Measurements from ENCODE around the gene GINS1.

DNA sequence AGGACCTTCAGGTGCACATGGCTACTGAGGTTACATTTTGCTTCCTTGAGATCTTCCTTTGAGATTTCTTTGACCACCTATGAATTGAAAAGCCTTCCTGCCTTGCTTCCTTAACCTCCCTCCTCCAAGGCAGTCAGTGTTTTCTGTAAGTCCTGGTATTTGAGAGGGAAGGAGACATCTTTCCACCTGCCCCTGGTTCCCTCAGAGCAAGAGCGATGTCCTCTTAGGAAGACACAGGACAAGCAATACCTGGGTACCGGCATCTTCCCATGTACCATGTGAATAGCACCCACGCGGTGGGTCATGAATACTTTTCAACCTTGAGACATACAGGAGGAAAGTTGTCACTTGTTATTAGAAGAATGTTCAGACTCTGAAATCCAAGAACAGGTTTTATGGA is 37.1 kb downstream of the GINS1 start:
- TF ChIP-seq POLR2AphosphoS5 (IDR thresholded peaks at IDR 0.05) (no peak), CTCF (IDR thresholded peaks at IDR 0.05) (no peak), POLR2A (IDR thresholded peaks at IDR 0.05) (no peak)

Measured in stomach (tissue), 4 donors.